Esophagus muscularis mucosa (tissue), 4 donors: ENCODE measurements around the gene TRPM3.

Experiments
- EP300 ChIP-seq: sonication (generic); formaldehyde crosslinking; IDR thresholded peaks from one replicate; pipeline ENCODE4 v1.6.1; 2017; ENCODE audit warnings: antibody characterized with exemption
- POLR2A ChIP-seq: fragments of 450-650 bp; IDR thresholded peaks from one replicate; pipeline ENCODE4 v1.6.1; 2017; ENCODE audit warnings: antibody characterized with exemption, moderate library complexity, mild to moderate bottlenecking, low read depth
- TF ChIP-seq, protein P1 (sequence below), 3 experiments: fragments of 200-600 bp in 2 of 3; fragments of 450-650 bp in 1 of 3; sonication (generic) in 2 of 3; IDR thresholded peaks; one replicate each; pipeline ENCODE4 v1.5.1; 2017 to 2019; ENCODE audit warnings: antibody characterized with exemption in 3 of 3, mild to moderate bottlenecking in 2 of 3, moderate library complexity in 1 of 3

DNA sequence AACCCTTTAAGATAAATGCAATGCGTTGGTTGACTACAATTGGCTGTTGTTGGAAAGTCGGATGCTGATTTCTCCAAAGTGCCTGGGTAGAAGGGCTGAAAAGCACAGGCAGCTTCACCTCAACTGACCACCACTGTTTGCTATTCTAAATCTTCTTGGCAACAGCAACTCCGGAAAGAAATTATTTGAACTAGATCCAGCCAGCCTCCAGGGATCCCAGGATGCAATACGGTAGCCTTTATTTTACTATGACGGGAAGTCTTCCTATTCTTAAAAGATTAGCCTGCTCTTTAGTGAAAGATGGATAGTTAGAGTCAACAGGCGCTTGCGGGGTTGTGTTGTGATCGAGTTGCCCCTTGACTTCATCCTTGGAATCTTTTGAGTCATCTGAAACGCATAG lies 628.4 kb downstream of the TRPM3 start:
- TF ChIP-seq, protein P1, sequence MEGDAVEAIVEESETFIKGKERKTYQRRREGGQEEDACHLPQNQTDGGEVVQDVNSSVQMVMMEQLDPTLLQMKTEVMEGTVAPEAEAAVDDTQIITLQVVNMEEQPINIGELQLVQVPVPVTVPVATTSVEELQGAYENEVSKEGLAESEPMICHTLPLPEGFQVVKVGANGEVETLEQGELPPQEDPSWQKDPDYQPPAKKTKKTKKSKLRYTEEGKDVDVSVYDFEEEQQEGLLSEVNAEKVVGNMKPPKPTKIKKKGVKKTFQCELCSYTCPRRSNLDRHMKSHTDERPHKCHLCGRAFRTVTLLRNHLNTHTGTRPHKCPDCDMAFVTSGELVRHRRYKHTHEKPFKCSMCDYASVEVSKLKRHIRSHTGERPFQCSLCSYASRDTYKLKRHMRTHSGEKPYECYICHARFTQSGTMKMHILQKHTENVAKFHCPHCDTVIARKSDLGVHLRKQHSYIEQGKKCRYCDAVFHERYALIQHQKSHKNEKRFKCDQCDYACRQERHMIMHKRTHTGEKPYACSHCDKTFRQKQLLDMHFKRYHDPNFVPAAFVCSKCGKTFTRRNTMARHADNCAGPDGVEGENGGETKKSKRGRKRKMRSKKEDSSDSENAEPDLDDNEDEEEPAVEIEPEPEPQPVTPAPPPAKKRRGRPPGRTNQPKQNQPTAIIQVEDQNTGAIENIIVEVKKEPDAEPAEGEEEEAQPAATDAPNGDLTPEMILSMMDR (IDR thresholded peaks at IDR 0.05): no peak
- TF ChIP-seq POLR2A (no peak), EP300 (no peak)
